KOPT-K1 (cell line): Measurements from ENCODE around the gene KRTAP6-1.

Experiments
- H3K27ac ChIP-seq: fragments of 200-600 bp; sonication (generic); 2 replicates; pipeline ENCODE4 v1.5.1; 2016; ENCODE audit warnings: antibody characterized with exemption, mild to moderate bottlenecking, low read depth, low read length; ENCODE audit not compliant: poor library complexity, severe bottlenecking
- H3K36me3 ChIP-seq: fragments of 200-600 bp; sonication (generic); 2 replicates; pipeline ENCODE4 v1.5.1; 2017; ENCODE audit warnings: antibody characterized with exemption, mild to moderate bottlenecking, low read length, moderate library complexity; ENCODE audit not compliant: insufficient read depth
- H3K9me3 ChIP-seq: fragments of 200-600 bp; sonication (generic); 2 replicates; pipeline ENCODE4 v1.5.1; 2017; ENCODE audit warnings: antibody characterized with exemption, low read length, mild to moderate bottlenecking; ENCODE audit not compliant: insufficient read depth, poor library complexity, severe bottlenecking

KRTAP6-1 gene

GRCh38 chr21:30605968-30606367 lies 7.8 kb downstream of the KRTAP6-1 start:
- Histone ChIP-seq H3K9me3 (no peaks in the 10 kb centered on the region), H3K36me3 (no peaks in the 10 kb centered on the region), H3K27ac (no peak overlapping the region)

DNA sequence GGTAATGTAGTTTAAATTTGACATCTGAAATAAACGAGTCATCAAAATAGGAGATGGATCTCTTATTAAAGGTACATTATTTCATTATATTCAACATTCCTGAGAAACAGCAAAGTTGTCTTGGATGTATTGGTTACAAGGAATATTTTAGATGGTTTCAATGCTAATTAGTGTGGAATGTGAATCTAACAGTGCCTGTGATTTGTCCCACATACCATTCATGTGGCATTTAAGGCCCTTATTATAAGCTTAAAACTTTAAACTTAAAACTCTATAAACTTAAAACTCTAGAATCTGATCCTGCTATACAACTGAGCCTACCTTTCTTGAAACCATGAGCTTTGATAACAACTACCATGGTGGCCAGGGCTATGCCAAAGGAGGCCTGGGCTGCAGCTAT lies 12.9 kb downstream of the KRTAP6-1 start, which contains the start of gene KRTAP22-1:
TSS of gene KRTAP22-1 (plus strand) at position 301 of the 400 bp plus-strand sequence.
- Histone ChIP-seq H3K36me3 (no peaks in the 10 kb centered on the region), H3K27ac (no peak within 1 kb of the TSS), H3K9me3 (no peaks in the 10 kb centered on the region)

GRCh38 chr21:30598802-30599201 lies 14.9 kb downstream of the KRTAP6-1 start, which contains the start of gene KRTAP6-2:
Gene KRTAP6-2, minus strand, starts transcription at chr21:30598902. Its CDS starts 28 bp downstream, at chr21:30598874.
- no peaks in the 10 kb centered on the region for H3K9me3 ChIP-seq
- no peaks in the 10 kb centered on the region for H3K36me3 ChIP-seq
- H3K27ac ChIP-seq, result no peak within 1 kb of the TSS

DNA sequence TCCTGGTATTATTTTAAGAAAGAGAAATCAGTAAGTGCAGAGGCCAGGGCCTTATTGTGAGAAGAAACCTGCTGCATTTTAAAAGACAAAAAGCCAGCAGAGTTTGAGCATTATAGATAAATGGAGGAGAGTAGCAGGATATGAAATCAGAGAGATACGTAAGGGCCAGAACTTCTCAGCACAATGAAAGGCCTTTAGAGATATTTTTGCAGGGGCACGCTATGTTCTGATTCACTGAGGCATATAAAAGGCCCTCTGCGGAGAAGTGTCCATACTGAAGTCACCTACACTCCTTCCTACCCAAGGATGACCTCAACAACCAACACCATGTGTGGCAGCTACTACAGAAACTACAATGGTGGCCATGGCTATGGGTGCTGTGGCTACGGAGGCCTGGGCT lies 21.6 kb downstream of the KRTAP6-1 start, which contains the start of gene KRTAP6-3:
TSS of gene KRTAP6-3 (plus strand) at position 301 of the 400 bp plus-strand sequence. CDS start at position 307, 6 bp downstream.
- H3K36me3 ChIP-seq, result no peaks in the 10 kb centered on the region
- no peak within 1 kb of the TSS for H3K27ac ChIP-seq
- H3K9me3 ChIP-seq, result no peaks in the 10 kb centered on the region

- Histone ChIP-seq H3K27ac (no peak within 1 kb of the TSS), H3K36me3 (no peaks in the 10 kb centered on the region), H3K9me3 (no peaks in the 10 kb centered on the region)
These were observed 23.4 kb downstream of the KRTAP6-1 start, which contains the start of gene KRTAP22-2 for GRCh38 chr21:30590297-30590696. Gene KRTAP22-2, minus strand, starts transcription at chr21:30590397.

GRCh38 chr21:30582870-30583269 lies 30.9 kb downstream of the KRTAP6-1 start:
- no peaks in the 10 kb centered on the region for H3K9me3 ChIP-seq
- no peaks in the 10 kb centered on the region for H3K36me3 ChIP-seq
- H3K27ac ChIP-seq, result no peak overlapping the region

DNA sequence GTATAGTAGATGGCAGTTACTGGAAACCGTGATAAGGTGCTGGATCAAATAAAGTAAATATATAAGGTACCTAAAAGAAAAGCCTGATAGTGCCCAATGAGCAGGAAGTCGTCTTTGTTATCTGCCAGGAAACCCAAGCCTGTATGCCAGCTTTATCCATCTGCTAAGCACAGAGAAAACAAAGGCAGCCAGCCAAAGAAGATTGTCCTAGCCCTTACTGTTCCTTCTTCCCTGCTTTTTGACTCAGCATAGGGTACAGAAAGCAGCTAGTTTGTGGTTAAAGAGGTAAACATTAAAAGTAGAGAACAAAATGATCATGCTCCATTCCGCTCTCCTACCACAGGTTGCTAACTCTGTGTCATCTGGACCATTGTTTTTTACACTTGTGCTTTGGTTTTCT lies 33.6 kb downstream of the KRTAP6-1 start:
- Histone ChIP-seq H3K27ac (no peak overlapping the region), H3K9me3 (no peaks in the 10 kb centered on the region), H3K36me3 (no peaks in the 10 kb centered on the region)

- Histone ChIP-seq H3K36me3 (no peaks in the 10 kb centered on the region), H3K9me3 (no peaks in the 10 kb centered on the region), H3K27ac (no peak overlapping the region)
These were observed 34.4 kb downstream of the KRTAP6-1 start for GRCh38 chr21:30579346-30579745.

- H3K27ac ChIP-seq, result no peak overlapping the region
- H3K36me3 ChIP-seq, result no peaks in the 10 kb centered on the region
- H3K9me3 ChIP-seq, result no peaks in the 10 kb centered on the region
These were observed 36.0 kb downstream of the KRTAP6-1 start for GRCh38 chr21:30577766-30578165.

- no peaks in the 10 kb centered on the region for H3K36me3 ChIP-seq
- no peaks in the 10 kb centered on the region for H3K9me3 ChIP-seq
These were observed 46.1 kb downstream of the KRTAP6-1 start for GRCh38 chr21:30567617-30568016.

DNA sequence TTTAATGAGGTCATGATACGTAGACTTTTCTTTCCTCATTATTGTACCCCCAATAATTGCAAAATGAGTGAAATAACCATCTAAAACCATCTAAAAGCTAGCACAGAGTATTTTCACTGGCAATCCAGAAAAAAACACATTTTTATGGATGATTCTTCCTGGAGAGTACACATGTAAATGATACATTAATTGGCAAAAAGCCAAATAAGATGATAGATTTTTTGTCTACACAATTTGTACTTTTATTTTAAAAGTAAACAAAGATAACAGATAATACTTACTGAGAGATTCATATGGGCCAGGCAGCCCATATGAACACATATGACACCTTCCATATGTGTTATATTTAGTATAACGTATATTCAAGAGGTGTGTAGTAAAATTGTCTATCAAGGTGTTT lies 50.1 kb downstream of the KRTAP6-1 start:
- no peaks in the 10 kb centered on the region for H3K36me3 ChIP-seq
- no peaks in the 10 kb centered on the region for H3K9me3 ChIP-seq
- H3K27ac ChIP-seq, result no peak overlapping the region

More at GRCh38 chr21:30567617-30568016, 46.1 kb downstream of the KRTAP6-1 start:
- H3K27ac ChIP-seq, result no peak overlapping the region
